ENCODE results near the gene SF3B2.
A peak's percentile ranks its signal among the peaks of the same experiment; 100 is the strongest.

SF3B2 gene

GRCh38 chr11:66048547-66049323 is 3.4 kb upstream of the SF3B2 start, which contains the start of gene GAL3ST3:
Gene GAL3ST3 (minus strand): TSS chr11:66049161. CDS start chr11:66045415, 3,746 bp downstream.
- peaks cover 26 to 29% of the 10 kb centered on the region in 2 donors for H3K4me1 ChIP-seq (ENCODE audit: control insufficient read depth in 1 of 2, insufficient read depth in 2 of 2, low read length in 2 of 2)
- no peaks in the 10 kb centered on the region for H3K36me3 ChIP-seq (ENCODE audit: control insufficient read depth in 1 of 2, insufficient read depth in 2 of 2, low read length in 2 of 2)
- H3K27me3 ChIP-seq (ENCODE audit: control insufficient read depth in 1 of 2, insufficient read depth in 2 of 2, low read length in 2 of 2): peaks cover 3% of the 10 kb centered on the region in 2 donors
- no peaks in the 10 kb centered on the region for H3K9me3 ChIP-seq (ENCODE audit: control insufficient read depth in 1 of 2, low read length in 2 of 2)
- no peak within 1 kb of the TSS for H3K27ac ChIP-seq (ENCODE audit: low read depth, low read length)
- H3K4me3 ChIP-seq (ENCODE audit: low read depth in 1 of 2, low read length in 2 of 2): no peak within 1 kb of the TSS
- no peak within 1 kb of the TSS for H3K9ac ChIP-seq (ENCODE audit: low read depth in 1 of 2, low read length in 2 of 2)

- Histone ChIP-seq H3K27me3 (ENCODE audit: control insufficient read depth in 1 of 2, insufficient read depth in 2 of 2, low read length in 2 of 2) (peaks cover 3% of the 10 kb centered on the region in 2 donors), H3K27ac (ENCODE audit: low read depth, low read length) (no peak overlapping the region), H3K36me3 (ENCODE audit: control insufficient read depth in 1 of 2, insufficient read depth in 2 of 2, low read length in 2 of 2) (peaks cover 7 to 8% of the 10 kb centered on the region in 2 donors), H3K9me3 (ENCODE audit: control insufficient read depth in 1 of 2, low read length in 2 of 2) (no peaks in the 10 kb centered on the region), H3K4me1 (ENCODE audit: control insufficient read depth in 1 of 2, insufficient read depth in 2 of 2, low read length in 2 of 2) (peaks cover 19 to 21% of the 10 kb centered on the region in 2 donors), H3K9ac (ENCODE audit: low read depth in 1 of 2, low read length in 2 of 2) (peak overlapping the region in 1 of 2 donors; percentile 96), H3K4me3 (ENCODE audit: low read depth in 1 of 2, low read length in 2 of 2) (peak overlapping the region; percentile 68 to 78)
These were observed 1.5 kb upstream of the SF3B2 start for GRCh38 chr11:66050581-66051231.

- Histone ChIP-seq H3K9me3 (ENCODE audit: control insufficient read depth in 1 of 2, low read length in 2 of 2) (no peaks in the 10 kb centered on the region), H3K4me1 (ENCODE audit: control insufficient read depth in 1 of 2, insufficient read depth in 2 of 2, low read length in 2 of 2) (peaks cover 19 to 21% of the 10 kb centered on the region in 2 donors), H3K36me3 (ENCODE audit: control insufficient read depth in 1 of 2, insufficient read depth in 2 of 2, low read length in 2 of 2) (peaks cover 10 to 14% of the 10 kb centered on the region in 2 donors), H3K4me3 (ENCODE audit: low read depth in 1 of 2, low read length in 2 of 2) (peak overlapping the region; percentile 68 to 78), H3K27me3 (ENCODE audit: control insufficient read depth in 1 of 2, insufficient read depth in 2 of 2, low read length in 2 of 2) (peaks cover 2 to 3% of the 10 kb centered on the region in 2 donors), H3K27ac (ENCODE audit: low read depth, low read length) (peak overlapping the region; percentile 78), H3K9ac (ENCODE audit: low read depth in 1 of 2, low read length in 2 of 2) (peak overlapping the region; percentile 53 to 96)
These were observed 796 bp upstream of the SF3B2 start for GRCh38 chr11:66051371-66051765.

GRCh38 chr11:66052664-66052982 is 459 bp downstream of the SF3B2 start:
- H3K4me1 ChIP-seq (ENCODE audit: control insufficient read depth in 1 of 2, insufficient read depth in 2 of 2, low read length in 2 of 2): peaks cover 19 to 21% of the 10 kb centered on the region in 2 donors
- H3K27ac ChIP-seq (ENCODE audit: low read depth, low read length): peak overlapping the region; percentile 48
- H3K4me3 ChIP-seq (ENCODE audit: low read depth in 1 of 2, low read length in 2 of 2): peak overlapping the region; percentile 89 to 96

GRCh38 chr11:66055021-66055420 is 2.9 kb downstream of the SF3B2 start:
- H3K4me1 ChIP-seq (ENCODE audit: control insufficient read depth in 1 of 2, insufficient read depth in 2 of 2, low read length in 2 of 2): peaks cover 19 to 21% of the 10 kb centered on the region in 2 donors
- no peak overlapping the region for H3K27ac ChIP-seq (ENCODE audit: low read depth, low read length)
- H3K27me3 ChIP-seq (ENCODE audit: control insufficient read depth in 1 of 2, insufficient read depth in 2 of 2, low read length in 2 of 2): no peaks in the 10 kb centered on the region
- H3K9me3 ChIP-seq (ENCODE audit: control insufficient read depth in 1 of 2, low read length in 2 of 2): no peaks in the 10 kb centered on the region
- H3K4me3 ChIP-seq (ENCODE audit: low read depth in 1 of 2, low read length in 2 of 2): no peak overlapping the region
- peaks cover 44 to 48% of the 10 kb centered on the region in 2 donors for H3K36me3 ChIP-seq (ENCODE audit: control insufficient read depth in 1 of 2, insufficient read depth in 2 of 2, low read length in 2 of 2)
- H3K9ac ChIP-seq (ENCODE audit: low read depth in 1 of 2, low read length in 2 of 2): no peak overlapping the region

More at GRCh38 chr11:66052664-66052982, 459 bp downstream of the SF3B2 start:
- Histone ChIP-seq H3K9ac (ENCODE audit: low read depth in 1 of 2, low read length in 2 of 2) (peak overlapping the region; percentile 69 to 96), H3K36me3 (ENCODE audit: control insufficient read depth in 1 of 2, insufficient read depth in 2 of 2, low read length in 2 of 2) (peaks cover 22 to 26% of the 10 kb centered on the region in 2 donors), H3K9me3 (ENCODE audit: control insufficient read depth in 1 of 2, low read length in 2 of 2) (no peaks in the 10 kb centered on the region), H3K27me3 (ENCODE audit: control insufficient read depth in 1 of 2, insufficient read depth in 2 of 2, low read length in 2 of 2) (peaks cover 0 to 3% of the 10 kb centered on the region in 2 donors)

- Histone ChIP-seq H3K27ac (ENCODE audit: low read depth, low read length) (no peak overlapping the region), H3K4me1 (ENCODE audit: control insufficient read depth in 1 of 2, insufficient read depth in 2 of 2, low read length in 2 of 2) (peaks cover 10 to 11% of the 10 kb centered on the region in 2 donors), H3K9me3 (ENCODE audit: control insufficient read depth in 1 of 2, low read length in 2 of 2) (no peaks in the 10 kb centered on the region), H3K27me3 (ENCODE audit: control insufficient read depth in 1 of 2, insufficient read depth in 2 of 2, low read length in 2 of 2) (no peaks in the 10 kb centered on the region), H3K9ac (ENCODE audit: low read depth in 1 of 2, low read length in 2 of 2) (no peak overlapping the region), H3K4me3 (ENCODE audit: low read depth in 1 of 2, low read length in 2 of 2) (no peak overlapping the region), H3K36me3 (ENCODE audit: control insufficient read depth in 1 of 2, insufficient read depth in 2 of 2, low read length in 2 of 2) (peaks cover 58 to 63% of the 10 kb centered on the region in 2 donors)
These were observed 4.3 kb downstream of the SF3B2 start for GRCh38 chr11:66056501-66056900.

GRCh38 chr11:66059966-66060680 is 8.0 kb downstream of the SF3B2 start:
- Histone ChIP-seq H3K27ac (ENCODE audit: low read depth, low read length) (no peak overlapping the region), H3K36me3 (ENCODE audit: control insufficient read depth in 1 of 2, insufficient read depth in 2 of 2, low read length in 2 of 2) (peaks cover 80 to 96% of the 10 kb centered on the region in 2 donors)

GRCh38 chr11:66061268-66061667 is 9.1 kb downstream of the SF3B2 start:
- Histone ChIP-seq H3K27ac (ENCODE audit: low read depth, low read length) (no peak overlapping the region), H3K27me3 (ENCODE audit: control insufficient read depth in 1 of 2, insufficient read depth in 2 of 2, low read length in 2 of 2) (no peaks in the 10 kb centered on the region), H3K4me3 (ENCODE audit: low read depth in 1 of 2, low read length in 2 of 2) (no peak overlapping the region), H3K36me3 (ENCODE audit: control insufficient read depth in 1 of 2, insufficient read depth in 2 of 2, low read length in 2 of 2) (peaks cover 72 to 93% of the 10 kb centered on the region in 2 donors), H3K4me1 (ENCODE audit: control insufficient read depth in 1 of 2, insufficient read depth in 2 of 2, low read length in 2 of 2) (no peaks in the 10 kb centered on the region), H3K9ac (ENCODE audit: low read depth in 1 of 2, low read length in 2 of 2) (no peak overlapping the region), H3K9me3 (ENCODE audit: control insufficient read depth in 1 of 2, low read length in 2 of 2) (no peaks in the 10 kb centered on the region)

More at GRCh38 chr11:66059966-66060680, 8.0 kb downstream of the SF3B2 start:
- Histone ChIP-seq H3K4me1 (ENCODE audit: control insufficient read depth in 1 of 2, insufficient read depth in 2 of 2, low read length in 2 of 2) (no peaks in the 10 kb centered on the region), H3K4me3 (ENCODE audit: low read depth in 1 of 2, low read length in 2 of 2) (no peak overlapping the region), H3K9ac (ENCODE audit: low read depth in 1 of 2, low read length in 2 of 2) (no peak overlapping the region), H3K27me3 (ENCODE audit: control insufficient read depth in 1 of 2, insufficient read depth in 2 of 2, low read length in 2 of 2) (no peaks in the 10 kb centered on the region), H3K9me3 (ENCODE audit: control insufficient read depth in 1 of 2, low read length in 2 of 2) (no peaks in the 10 kb centered on the region)

GRCh38 chr11:66062408-66062807 is 10.2 kb downstream of the SF3B2 start:
- Histone ChIP-seq H3K9ac (ENCODE audit: low read depth in 1 of 2, low read length in 2 of 2) (no peak overlapping the region), H3K27ac (ENCODE audit: low read depth, low read length) (no peak overlapping the region), H3K4me1 (ENCODE audit: control insufficient read depth in 1 of 2, insufficient read depth in 2 of 2, low read length in 2 of 2) (no peaks in the 10 kb centered on the region), H3K27me3 (ENCODE audit: control insufficient read depth in 1 of 2, insufficient read depth in 2 of 2, low read length in 2 of 2) (no peaks in the 10 kb centered on the region), H3K9me3 (ENCODE audit: control insufficient read depth in 1 of 2, low read length in 2 of 2) (no peaks in the 10 kb centered on the region), H3K36me3 (ENCODE audit: control insufficient read depth in 1 of 2, insufficient read depth in 2 of 2, low read length in 2 of 2) (peaks cover 71 to 93% of the 10 kb centered on the region in 2 donors), H3K4me3 (ENCODE audit: low read depth in 1 of 2, low read length in 2 of 2) (no peak overlapping the region)

- Histone ChIP-seq H3K36me3 (ENCODE audit: control insufficient read depth in 1 of 2, insufficient read depth in 2 of 2, low read length in 2 of 2) (peaks cover 63 to 95% of the 10 kb centered on the region in 2 donors), H3K27ac (ENCODE audit: low read depth, low read length) (no peak overlapping the region)
These were observed 11.7 kb downstream of the SF3B2 start for GRCh38 chr11:66063900-66064299.

More at GRCh38 chr11:66063900-66064299, 11.7 kb downstream of the SF3B2 start:
- no peaks in the 10 kb centered on the region for H3K9me3 ChIP-seq (ENCODE audit: control insufficient read depth in 1 of 2, low read length in 2 of 2)
- peaks cover 2 to 6% of the 10 kb centered on the region in 2 donors for H3K4me1 ChIP-seq (ENCODE audit: control insufficient read depth in 1 of 2, insufficient read depth in 2 of 2, low read length in 2 of 2)
- no peak overlapping the region for H3K4me3 ChIP-seq (ENCODE audit: low read depth in 1 of 2, low read length in 2 of 2)
- H3K27me3 ChIP-seq (ENCODE audit: control insufficient read depth in 1 of 2, insufficient read depth in 2 of 2, low read length in 2 of 2): no peaks in the 10 kb centered on the region
- H3K9ac ChIP-seq (ENCODE audit: low read depth in 1 of 2, low read length in 2 of 2): no peak overlapping the region
